Astrocyte (in vitro differentiated cells and primary cell): Measurements from ENCODE around the gene CDCA4.

Source experiments
- EZH2 ChIP-seq: IDR thresholded peaks from 2 replicates; pipeline ENCODE4 v1.6.1; 2012; ENCODE audit warnings: mild to moderate bottlenecking, low read length, inconsistent platforms; ENCODE audit not compliant: insufficient read depth
- TF ChIP-seq, protein P1 (sequence below): IDR thresholded peaks from 2 replicates; pipeline ENCODE4 v1.5.1; 2011; ENCODE audit warnings: low read depth, mild to moderate bottlenecking, inconsistent platforms, low read length, moderate library complexity; ENCODE audit not compliant: insufficient read depth

DNA sequence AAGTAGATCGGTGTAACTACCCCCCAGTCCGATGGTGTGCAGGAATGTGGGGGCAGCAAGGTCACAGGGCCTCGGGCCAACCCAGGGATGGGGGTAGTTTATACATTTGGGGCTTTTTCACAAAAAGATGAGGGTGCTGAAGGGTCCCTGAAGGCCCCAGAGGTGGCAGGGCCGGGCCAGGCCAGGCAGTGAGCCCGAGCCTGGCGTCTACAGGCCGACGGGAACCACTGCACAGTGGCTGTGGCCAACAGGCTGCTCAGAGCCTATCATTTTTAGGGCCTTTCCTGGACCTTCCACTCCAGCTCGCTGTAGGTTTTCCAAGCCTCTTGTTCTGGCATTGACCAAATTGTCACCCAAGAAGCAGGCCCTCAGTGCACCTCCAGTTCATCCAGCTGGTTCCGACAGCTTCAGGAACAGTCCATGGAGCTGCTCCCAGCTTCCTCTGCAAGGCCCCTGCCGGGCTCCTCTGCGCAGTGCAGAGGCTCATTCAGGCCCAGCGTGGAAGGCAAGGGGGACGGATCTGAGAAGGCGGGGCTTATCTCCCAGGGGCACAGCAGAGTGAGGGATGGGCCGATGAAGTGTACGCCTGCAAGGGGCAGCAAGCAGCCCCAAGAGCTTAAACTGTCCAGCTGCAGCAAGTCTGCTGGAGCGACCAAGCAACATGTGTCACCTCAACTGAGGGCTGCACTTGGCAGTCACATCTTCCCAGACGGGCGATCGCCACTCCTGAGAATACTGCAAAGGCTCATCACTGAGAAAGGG, 13.9 kb downstream of the CDCA4 start:
- TF ChIP-seq, protein P1, sequence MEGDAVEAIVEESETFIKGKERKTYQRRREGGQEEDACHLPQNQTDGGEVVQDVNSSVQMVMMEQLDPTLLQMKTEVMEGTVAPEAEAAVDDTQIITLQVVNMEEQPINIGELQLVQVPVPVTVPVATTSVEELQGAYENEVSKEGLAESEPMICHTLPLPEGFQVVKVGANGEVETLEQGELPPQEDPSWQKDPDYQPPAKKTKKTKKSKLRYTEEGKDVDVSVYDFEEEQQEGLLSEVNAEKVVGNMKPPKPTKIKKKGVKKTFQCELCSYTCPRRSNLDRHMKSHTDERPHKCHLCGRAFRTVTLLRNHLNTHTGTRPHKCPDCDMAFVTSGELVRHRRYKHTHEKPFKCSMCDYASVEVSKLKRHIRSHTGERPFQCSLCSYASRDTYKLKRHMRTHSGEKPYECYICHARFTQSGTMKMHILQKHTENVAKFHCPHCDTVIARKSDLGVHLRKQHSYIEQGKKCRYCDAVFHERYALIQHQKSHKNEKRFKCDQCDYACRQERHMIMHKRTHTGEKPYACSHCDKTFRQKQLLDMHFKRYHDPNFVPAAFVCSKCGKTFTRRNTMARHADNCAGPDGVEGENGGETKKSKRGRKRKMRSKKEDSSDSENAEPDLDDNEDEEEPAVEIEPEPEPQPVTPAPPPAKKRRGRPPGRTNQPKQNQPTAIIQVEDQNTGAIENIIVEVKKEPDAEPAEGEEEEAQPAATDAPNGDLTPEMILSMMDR, result no peak
- TF ChIP-seq EZH2, result no peak
